Muscle of arm (tissue), 12 donors: ENCODE data around the gene ZFYVE28. TPM values are rescaled to one million over a fixed set of nuclear protein-coding genes. Genes with fewer than 3 reads are reported as not detected.

Experiments used
- DNase-seq: peaks from one replicate; pipeline ENCODE4 v3.0.0-alpha.2; 2013
- polyA plus RNA-seq, 12 donors: library from polyadenylated mRNA; unstranded; fragments of 120-200 nt; gene quantifications; one replicate each; pipeline ENCODE4 v1.2.1, GENCODE V29; 2013; ENCODE audit not compliant: insufficient read length in 12 of 12

Gene ZFYVE28
- polyA plus RNA-seq, 12 donors = 0.89 to 5.0 (median 2.1) TPM; not detected in 2

DNA sequence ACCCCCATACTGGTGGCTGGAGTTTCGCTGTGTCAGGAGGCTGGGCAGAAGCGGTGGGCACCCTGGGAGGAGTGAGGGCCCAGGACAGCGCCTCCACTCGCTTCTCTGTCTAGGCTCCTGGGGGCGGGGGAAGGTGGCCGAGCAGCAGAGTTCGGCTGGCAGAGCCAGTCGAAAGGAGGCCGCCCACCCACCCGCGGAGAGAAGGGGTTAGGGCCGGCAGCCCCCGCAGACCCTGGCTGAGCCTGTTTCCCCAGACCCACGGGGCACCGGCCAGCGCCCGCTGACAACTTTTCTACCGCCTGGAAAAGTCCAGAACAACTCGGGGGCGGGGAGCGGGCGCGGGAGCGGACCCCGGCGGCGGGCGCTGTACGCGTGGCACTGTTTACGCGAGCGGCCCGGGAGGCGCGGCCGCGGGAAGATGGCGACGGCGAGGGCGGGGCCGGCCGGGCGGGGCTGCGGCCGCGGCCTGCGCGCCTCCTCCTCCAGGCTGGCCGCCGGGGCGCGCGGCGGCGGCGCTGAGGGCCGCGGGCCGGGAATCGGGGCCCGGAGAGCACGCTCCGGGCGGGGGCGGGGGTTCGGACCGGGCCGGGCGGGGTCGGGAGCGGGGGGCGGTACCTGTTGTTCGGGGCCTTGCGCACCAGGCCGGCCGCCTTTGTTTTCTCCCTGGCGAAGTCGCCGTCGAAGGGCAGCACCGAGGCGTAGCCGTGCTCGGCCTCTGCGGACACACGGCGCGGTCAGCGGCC is 157.2 kb downstream of the ZFYVE28 start:
- DNase-seq = no peak

DNA sequence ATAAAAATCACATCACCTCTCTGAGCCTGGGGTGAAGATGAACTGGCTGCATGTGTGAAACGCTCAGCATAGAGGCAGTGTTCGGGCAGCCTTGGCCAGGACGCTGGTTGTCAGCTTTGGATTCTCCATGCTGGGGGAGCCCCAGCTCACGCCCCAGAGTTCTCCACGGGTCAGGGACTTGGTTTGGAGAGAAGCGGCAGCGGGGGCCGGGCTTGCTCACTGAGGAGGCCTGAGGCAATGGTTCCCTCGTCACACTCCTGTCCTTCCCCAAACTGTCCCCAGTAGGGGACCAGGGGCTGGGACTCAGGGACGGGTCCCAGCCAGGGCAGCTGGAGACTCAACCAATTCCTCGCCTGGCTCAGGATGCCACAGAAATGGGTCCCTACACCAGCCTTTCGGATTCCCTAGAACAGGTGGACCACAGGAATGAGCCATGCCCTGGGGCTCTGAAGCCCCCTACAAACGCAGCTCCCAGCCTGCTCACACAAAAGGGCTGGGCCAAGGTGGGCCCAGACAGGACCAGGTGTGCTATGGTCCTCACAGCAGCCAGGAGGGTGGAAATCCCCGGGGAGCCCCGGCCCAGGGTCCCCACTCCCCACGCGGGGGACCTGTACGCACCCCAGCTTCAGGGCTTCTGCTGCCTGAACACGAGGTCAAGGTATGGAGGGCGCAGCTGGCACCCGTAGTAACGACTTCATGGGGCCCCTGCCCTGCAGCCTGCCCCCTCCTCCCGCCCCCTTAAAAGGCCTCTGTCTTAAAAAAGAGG is 157.9 kb downstream of the ZFYVE28 start:
- no peak for DNase-seq

DNA sequence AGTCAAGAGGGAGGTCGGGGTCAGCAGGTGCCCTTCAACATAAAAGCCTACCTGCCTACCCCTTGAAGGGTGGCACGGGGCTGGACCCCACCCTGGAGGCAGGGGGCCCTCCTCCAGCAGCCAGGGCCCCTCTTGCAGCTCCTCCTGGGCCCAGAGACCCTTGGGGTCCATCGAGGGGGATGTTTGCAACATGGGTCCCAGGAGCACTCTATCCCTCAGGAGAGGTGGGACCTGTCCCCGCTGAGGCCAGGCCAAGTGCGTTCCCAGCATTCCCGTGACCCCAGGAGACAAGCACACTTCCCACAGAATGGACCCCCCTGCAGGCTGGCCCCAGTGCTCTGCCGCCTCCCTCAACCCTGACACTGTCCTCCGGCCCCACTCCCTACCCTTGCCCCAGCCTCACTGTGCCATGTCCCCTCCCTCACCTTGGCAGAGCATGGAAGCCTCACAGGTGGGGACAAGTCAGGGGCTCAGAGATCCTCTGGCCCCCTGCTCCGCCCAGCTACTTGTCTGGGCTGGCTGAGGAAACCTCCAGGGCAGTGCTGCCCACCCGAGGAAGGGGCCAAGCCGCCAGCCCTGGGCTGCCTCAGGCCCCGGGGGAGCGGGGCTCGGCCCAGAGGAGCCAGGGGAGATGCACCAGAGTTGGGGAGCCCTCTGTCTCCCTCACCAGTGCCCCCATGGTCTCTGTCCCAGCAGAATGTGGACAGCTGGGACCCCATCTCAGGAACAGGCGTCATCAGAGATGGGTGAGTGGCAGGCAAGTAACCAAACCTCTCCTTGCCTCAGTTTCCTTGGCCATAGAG is 158.7 kb downstream of the ZFYVE28 start:
- no peak for DNase-seq

DNA sequence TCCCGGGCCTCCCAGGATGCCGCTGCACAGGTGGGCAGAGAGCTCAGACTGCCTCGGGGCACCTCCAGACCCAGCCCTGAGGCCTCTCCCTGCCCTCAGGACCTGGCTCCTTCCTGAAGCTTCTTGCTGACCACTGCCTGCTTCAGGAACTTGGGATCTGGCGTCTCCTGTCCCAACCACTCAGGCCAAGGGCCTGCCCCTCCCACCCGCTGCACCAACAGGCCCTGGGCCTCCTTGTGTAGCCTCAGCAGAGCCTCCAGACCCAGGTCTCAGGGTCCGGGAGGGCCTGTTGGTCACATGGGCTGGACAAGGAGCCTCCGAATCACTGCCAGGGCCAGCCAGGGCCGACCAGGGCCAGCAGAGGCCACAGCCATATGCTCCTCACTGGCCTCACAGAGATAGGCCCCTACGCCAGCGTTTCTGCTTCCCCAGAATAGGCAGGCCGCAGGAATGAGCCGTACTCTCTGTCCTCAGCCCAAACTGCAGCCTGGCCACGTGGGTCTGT is 159.4 kb downstream of the ZFYVE28 start:
- DNase-seq = no peak

DNA sequence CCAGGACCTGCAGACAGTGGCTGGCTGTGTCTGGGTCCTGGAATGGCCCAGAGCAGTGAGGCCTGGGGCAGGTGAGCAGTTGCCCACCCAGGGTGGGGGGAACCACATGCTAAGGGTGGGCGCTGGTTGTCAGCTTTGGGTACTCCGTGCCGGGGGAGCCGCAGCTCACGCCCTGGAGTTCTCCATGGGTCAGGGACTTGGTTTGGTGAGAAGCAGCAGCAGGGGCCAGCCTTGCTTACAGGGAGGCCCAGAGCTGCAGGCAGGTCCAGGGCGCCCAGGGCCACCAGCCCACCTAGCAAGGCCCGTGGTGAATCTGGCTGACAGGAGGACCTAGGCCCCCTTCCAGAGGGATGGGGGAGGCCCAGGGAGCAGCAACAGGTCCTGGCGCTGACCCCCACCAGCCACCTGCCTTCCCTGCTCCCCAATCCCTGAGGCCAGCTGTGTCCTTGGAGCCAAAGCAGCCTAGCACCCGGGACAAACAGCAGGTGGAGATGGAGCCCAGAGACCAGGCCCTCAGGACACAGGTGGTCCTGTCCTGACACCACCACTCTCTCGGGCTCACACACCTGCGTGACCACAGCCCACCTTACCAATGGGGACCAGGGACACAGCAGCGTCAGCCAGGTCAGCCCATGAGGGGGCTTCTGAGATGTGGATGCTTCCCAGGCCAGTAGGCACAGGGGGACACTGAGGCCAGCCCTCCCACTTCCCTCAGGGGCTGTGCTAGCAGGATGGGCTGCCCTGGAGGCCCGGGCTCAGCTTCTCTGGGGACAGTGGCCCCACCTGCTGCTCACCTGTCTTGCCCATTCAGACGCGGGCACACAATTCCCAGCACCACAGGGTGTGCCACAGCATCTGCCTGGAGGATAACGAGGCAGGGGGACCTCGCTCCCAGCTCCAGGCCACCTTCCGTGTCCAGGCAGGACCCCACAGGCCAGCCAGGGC is 160.1 kb downstream of the ZFYVE28 start:
- no peak for DNase-seq

GRCh38 chr4:2257361-2258081 is 160.9 kb downstream of the ZFYVE28 start:
- DNase-seq = no peak

GRCh38 chr4:2256781-2257191 is 161.7 kb downstream of the ZFYVE28 start:
- DNase-seq = no peak

GRCh38 chr4:2256156-2256731 is 162.2 kb downstream of the ZFYVE28 start:
- DNase-seq = no peak

DNA sequence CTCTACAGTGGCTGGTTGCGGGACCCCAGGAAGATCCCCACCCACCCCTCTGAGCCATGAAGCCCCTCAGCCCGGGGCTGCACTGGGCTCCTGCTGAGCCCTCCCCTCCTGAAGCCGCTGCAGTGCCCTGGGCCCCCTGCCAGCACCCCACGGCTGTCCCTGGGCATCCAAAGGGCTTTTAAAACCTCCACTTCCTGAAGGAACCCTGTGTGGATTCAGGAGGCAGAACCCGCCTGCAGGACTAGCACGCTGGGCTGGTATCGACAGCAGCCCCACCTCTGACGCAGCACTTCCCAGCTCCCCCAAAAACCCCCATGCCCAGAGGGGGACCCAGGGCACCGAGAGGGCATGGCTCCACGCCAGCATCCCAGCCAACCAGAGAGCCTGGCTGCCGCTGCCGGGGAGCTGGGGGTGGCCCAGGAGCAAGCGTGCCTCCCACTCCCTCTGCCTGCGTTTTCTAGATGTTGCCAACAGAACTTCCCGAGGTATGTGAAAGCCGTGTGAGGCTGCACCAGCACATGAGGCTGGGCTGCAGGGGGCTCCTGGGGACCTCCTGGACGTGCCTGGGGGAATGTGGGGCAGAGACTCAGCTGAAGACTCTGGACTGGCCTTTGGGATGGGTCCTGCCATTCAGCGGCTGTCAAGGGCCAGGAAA is 162.8 kb downstream of the ZFYVE28 start:
- DNase-seq = no peak

DNA sequence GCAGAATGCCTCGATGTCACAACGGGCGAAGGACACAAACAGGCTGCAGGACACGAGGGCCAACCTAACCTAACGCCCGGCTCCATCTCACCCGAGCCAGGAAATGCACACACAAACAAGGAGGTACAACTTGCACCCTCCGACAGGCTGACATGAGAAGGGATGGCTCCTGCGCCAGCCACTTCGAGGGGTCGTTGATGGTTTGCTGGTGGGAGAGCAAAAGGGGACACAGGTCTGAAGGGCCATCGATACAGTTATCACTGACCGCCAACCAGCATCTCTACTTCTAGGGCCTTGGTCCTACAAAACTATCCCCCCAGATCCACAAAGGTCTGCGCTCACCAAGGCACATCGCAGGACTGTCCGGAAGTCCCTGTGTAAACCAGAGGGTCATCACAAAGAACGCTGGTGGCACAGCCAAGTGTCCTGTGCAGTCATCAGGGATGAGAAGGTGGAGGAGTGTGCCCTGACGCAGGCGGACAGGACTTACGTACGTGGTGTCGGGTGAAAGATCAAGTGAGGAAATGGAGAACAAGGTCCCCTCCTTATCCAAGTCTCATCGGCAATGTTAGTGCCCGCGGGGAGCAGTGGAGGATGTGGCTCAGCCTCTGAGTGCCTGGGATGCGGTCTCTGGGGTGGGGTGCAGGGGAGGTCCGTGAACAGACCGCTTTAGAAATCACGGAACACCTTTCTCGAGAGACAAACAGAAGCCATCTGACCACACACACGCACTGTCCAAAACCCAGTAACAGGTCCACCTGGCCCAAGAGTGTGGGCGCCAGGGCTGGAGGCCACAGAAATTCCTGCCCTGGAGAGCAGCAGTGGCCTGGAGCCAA is 163.6 kb downstream of the ZFYVE28 start:
- no peak for DNase-seq

- no peak for DNase-seq
Observed at GRCh38 chr4:2253160-2254084, 165.0 kb downstream of the ZFYVE28 start.

DNA sequence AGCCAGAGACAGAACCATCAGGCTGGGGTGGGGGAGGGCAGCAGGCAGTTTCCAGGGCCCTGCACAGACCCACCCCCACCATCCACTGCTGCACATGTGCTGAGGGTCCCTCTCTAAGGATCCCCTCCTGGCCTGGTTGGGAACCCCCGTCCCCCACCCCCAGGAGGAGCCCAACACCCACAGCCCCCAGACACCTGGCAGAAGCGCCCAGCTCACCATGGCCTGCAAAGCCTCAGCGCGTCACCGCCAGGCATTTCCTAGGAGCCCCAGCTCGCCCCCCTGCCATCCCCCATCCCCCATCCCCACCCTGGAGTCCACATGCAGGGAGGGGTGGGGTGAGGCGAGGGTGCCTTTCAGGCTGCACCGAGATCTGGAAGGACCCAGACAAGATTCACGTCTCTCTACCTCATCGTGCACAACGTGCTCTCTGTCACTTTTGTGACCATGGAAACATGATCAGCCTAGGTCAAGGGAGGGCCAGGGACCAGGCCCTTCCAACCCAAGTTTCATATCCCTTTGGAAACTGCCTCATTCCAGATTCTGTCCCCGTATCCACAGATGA is 165.8 kb downstream of the ZFYVE28 start:
- no peak for DNase-seq

DNA sequence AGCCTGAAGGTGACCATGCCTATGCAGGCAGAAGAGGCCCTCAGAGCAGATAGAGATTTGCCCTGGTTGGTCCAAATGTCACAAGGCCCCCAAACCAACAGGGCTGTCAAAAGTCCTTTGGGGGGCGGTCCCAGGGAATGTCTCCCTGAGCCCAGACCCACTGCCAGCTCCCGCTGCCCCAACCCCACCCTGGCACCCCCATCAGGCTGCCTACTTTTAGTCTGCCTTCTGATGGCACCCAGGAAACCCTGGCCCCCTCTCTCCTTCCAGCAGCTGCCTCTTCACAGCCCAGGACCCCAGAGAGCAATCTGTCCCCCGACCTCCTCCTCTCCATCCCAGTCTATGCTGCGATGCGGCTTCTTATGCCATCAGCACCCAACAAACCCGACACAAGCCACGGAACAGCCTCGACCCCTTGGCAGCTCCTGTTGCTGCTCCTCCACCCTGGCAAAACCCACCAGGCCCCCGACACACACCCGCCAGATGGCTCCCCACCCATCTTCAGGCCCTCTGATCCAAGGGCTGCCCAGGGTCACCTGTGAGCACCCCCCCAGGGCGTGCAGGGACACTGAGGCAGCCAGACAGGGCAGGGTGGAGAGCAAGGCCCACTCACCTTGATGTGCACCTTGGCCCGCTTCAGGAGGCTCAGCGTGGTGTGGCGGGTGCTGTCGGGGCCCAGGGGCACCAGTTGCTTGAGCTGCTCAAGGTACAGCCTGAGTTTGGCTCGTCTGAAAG is 166.5 kb downstream of the ZFYVE28 start:
- no peak for DNase-seq

GRCh38 chr4:2251073-2251794 is 167.2 kb downstream of the ZFYVE28 start:
- DNase-seq = no peak

DNA sequence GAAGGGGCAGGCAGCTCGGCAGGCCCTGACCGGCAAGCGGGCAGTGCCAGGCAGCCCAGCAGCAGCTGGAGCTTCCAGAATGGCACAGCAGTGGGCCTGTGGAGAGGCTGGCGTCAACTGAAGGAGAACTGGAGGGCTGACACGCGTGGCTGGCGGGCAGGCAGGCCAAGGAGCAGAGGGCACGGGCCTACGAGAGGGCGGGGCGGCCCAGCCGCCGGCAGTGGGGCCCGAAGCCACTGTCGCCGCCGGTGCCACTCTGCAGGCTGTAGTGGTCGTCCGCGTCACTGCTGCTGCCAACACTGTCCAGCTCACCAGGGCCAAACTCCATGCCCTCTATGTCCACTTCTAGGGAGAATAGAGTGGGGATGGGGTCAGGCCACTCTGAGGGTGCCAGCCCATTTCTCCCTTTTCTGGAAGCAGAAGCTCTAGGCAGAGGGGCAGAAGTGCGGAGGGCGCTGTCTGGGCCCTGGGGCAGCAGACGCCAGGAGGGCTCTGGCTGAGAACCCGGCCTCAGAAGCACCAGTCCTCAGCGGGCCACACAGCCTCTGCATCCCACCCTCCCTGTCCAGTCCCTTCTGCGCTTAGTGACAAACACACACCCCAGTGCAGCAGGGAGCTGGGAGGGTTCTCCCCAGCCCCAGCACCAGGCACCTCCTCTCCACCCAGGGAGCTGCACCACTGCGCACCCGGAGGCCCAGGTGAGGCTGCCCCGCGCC is 167.9 kb downstream of the ZFYVE28 start:
- DNase-seq = no peak
